IPS-20b (cell line): ENCODE data around the gene MYO19.
"Not testable (repeated sequence)": the region's sequence is repeated elsewhere in the genome, so short reads cannot be mapped to it uniquely, and the experiment has no call there.

Source experiments
- H3K27ac ChIP-seq: one replicate; pipeline ENCODE4 v1.5.1; 2013; ENCODE audit warnings: low read length
- H3K27me3 ChIP-seq: 2 replicates; pipeline ENCODE4 v1.6.1; 2013; ENCODE audit warnings: mild to moderate bottlenecking, low read length, inconsistent platforms; ENCODE audit not compliant: insufficient read depth
- H3K36me3 ChIP-seq: 2 replicates; pipeline ENCODE4 v1.6.1; 2013; ENCODE audit warnings: low read depth, mild to moderate bottlenecking, inconsistent platforms, low read length, moderate library complexity; ENCODE audit not compliant: insufficient read depth
- H3K4me1 ChIP-seq: 2 replicates; pipeline ENCODE4 v1.6.1; 2013; ENCODE audit warnings: mild to moderate bottlenecking, control low read depth, inconsistent platforms, low read length, moderate library complexity; ENCODE audit not compliant: insufficient read depth
- H3K4me3 ChIP-seq: 2 replicates; pipeline ENCODE4 v1.5.1; 2013; ENCODE audit warnings: mild to moderate bottlenecking, low read length, inconsistent platforms
- H3K9ac ChIP-seq: 2 replicates; pipeline ENCODE4 v1.6.1; 2013; ENCODE audit warnings: low read depth, mild to moderate bottlenecking, inconsistent platforms, low read length, moderate library complexity
- H3K9me3 ChIP-seq: 2 replicates; pipeline ENCODE4 v1.6.1; 2013; ENCODE audit warnings: mild to moderate bottlenecking, low read depth, low read length, inconsistent platforms; ENCODE audit not compliant: insufficient read depth

MYO19 gene

DNA sequence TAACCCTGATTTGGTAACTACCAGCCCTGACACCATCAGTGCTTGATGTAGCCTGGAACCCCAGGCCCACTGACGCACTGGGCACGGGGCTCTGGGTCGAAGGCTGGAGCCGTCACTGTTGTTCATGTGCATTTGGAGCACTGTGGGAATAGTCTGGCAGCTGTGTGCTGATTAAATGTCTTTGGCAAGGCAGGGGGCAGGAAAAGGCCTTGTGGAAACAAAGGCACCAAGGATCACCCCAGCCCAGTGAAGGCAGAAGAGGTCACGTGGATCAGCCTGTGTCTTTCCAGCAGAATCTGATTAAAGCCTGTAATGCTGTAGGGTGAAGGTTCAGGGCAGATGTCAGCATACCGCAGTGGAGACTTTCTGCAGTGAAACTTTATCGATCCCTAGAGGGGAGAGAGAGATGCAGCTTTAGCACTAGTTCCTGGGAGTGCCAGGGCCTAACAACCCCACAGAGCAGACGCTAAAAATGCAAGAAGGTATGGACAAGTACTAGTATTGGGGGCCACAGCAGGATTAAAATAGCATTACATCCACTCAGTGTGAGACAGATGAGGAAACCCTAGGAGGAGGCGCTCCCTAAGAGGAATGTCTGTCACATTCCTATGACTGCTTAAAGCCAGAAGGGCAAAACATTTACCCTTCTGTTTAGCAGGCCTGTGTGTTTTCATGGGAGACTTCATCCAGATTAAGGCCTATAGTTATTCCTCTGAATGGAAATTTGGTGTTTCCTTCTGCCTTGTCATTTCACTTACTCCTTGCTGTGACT is 38.5 kb downstream of the MYO19 start:
- Histone ChIP-seq H3K27ac (no peak overlapping the region), H3K9ac (no peak overlapping the region), H3K4me1 (no peaks in the 10 kb centered on the region), H3K4me3 (no peak overlapping the region), H3K9me3 (no peaks in the 10 kb centered on the region), H3K27me3 (no peaks in the 10 kb centered on the region), H3K36me3 (peaks cover 94% of the 10 kb centered on the region)

DNA sequence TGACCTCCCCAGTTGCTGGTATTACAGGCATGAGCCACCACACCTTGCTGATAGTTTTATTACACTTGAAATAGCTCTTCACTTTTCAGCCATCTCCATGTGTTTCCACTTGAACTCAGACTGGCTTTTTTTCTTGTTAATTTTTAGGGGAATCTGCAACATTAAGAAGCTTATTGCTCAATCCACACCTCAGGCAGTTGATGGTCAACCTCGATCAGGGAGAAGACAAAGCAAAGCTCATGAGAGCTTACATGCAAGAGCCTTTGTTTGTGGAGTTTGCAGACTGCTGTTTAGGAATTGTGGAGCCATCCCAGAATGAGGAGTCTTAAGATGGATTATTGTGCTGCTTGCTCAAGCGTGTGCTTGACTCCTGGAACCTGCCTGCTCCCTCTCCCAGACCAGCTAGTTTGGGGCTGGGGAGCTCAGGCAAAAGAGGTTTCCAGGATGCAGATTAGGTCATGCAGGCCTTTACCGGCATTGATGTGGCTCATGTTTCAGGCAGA is 39.5 kb downstream of the MYO19 start:
- Histone ChIP-seq H3K9me3 (no peaks in the 10 kb centered on the region), H3K4me1 (no peaks in the 10 kb centered on the region), H3K4me3 (no peak overlapping the region), H3K36me3 (peaks cover 87% of the 10 kb centered on the region), H3K27me3 (no peaks in the 10 kb centered on the region), H3K9ac (no peak overlapping the region), H3K27ac (no peak overlapping the region)

DNA sequence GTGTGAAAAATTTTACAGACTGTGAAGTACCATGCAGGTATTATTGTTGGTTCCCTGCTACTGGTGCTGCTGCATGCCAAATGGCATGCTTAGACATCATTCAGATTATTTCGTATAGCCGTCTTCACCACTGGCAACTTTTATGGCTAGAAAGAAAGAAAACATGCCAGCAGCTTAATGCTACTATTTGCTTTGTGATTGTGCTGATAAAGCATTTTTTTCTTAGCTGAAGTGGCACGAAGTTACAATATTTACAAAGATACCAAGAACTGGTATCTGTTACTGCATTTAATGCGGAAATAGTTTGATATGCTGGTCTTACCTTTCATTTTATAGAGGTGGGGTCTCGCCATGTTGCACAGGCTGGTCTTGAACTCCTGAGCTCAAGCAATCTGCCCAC is 40.0 kb downstream of the MYO19 start:
- H3K4me1 ChIP-seq, result no peaks in the 10 kb centered on the region
- no peak overlapping the region for H3K4me3 ChIP-seq
- no peaks in the 10 kb centered on the region for H3K27me3 ChIP-seq
- peaks cover 86% of the 10 kb centered on the region for H3K36me3 ChIP-seq
- H3K27ac ChIP-seq, result no peak overlapping the region
- no peaks in the 10 kb centered on the region for H3K9me3 ChIP-seq
- no peak overlapping the region for H3K9ac ChIP-seq

- H3K27ac ChIP-seq, result no peak overlapping the region
- H3K4me1 ChIP-seq, result no peaks in the 10 kb centered on the region
- H3K36me3 ChIP-seq, result peaks cover 84% of the 10 kb centered on the region
- no peak overlapping the region for H3K4me3 ChIP-seq
- H3K27me3 ChIP-seq, result no peaks in the 10 kb centered on the region
- no peaks in the 10 kb centered on the region for H3K9me3 ChIP-seq
- no peak overlapping the region for H3K9ac ChIP-seq
Observed at GRCh38 chr17:36493956-36494355, 40.7 kb downstream of the MYO19 start.

DNA sequence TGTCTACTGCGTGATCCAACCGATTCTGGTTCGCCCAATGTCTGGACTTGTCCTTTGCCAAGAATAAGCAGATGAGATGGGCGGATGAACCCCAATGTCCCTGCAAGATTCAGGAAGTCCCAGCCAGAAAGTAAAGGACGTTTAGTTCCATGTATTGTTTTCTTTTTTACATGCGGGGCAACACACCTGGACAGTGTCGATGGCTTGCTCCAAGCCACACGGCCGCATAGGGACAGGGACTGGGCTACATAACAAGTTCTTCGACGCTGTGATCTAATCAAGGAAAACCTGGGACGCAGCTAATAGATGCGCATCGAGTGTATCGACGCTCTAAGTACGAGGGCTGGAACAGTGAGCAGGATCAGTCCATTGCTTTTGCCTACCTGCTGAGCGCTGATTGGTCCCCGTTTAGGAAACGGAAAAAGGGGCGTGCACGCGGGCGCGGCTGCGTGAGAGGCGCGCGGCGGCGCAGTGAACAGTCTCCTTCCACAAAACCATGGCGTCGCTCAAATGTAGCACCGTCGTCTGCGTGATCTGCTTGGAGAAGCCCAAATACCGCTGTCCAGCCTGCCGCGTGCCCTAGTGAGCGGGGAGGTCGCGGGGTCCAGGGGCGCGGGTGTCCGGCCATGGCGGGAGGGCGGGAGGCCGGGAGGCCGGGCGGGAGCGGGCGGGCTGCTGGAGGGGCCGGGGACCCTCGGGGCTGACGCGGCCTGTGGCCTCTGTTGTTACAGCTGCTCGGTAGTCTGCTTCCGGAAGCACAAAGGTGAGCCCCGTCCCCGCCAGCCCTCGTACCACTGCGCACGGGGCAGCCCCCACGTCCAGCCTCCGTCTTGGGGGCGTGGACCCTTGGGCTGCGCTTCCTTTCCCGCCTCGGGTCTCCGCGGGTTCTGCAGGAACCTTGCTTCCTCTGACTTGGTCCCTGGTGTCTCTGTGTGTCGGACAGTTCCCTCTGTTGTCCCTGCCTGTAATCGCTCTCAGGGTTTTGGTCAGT is 48.2 kb downstream of the MYO19 start, which contains the start of gene ZNHIT3:
ZNHIT3 (plus strand) TSS at position 478 of the 991 bp plus-strand sequence; CDS start at position 497, 19 bp downstream.
- Histone ChIP-seq H3K4me3 (peak within 1 kb of the TSS; percentile 97), H3K27ac (no peak within 1 kb of the TSS), H3K27me3 (peaks cover 43% of the 10 kb centered on the region), H3K9me3 (no peaks in the 10 kb centered on the region), H3K4me1 (no peaks in the 10 kb centered on the region), H3K36me3 (peaks cover 15% of the 10 kb centered on the region; the same call in 1 of the 2 replicates), H3K9ac (peak within 1 kb of the TSS; percentile 90)

DNA sequence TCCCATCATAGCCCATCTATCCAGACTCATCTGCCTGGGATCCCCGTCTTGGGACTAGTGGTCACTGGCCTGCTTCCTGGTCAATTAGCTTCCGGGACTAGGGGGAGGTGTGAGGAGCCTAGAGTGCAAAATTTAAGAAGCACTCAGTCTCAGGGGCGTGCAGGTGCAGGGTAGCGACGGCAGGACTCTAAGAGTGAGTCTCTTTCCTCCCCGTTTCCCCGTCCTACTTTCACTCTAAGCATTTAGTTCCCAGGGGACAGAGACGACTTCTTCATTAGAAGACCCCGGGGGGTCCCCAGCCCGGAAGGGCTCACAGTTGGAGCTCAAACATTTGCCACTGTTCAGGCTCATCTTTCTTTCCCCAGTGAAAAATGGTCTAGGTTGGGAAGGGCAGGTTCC is 48.9 kb downstream of the MYO19 start:
- Histone ChIP-seq H3K36me3 (peaks cover 15% of the 10 kb centered on the region; the same call in 1 of the 2 replicates), H3K27ac (no peak overlapping the region), H3K9ac (peak overlapping the region; percentile 66; the same call in 1 of the 2 replicates)

DNA sequence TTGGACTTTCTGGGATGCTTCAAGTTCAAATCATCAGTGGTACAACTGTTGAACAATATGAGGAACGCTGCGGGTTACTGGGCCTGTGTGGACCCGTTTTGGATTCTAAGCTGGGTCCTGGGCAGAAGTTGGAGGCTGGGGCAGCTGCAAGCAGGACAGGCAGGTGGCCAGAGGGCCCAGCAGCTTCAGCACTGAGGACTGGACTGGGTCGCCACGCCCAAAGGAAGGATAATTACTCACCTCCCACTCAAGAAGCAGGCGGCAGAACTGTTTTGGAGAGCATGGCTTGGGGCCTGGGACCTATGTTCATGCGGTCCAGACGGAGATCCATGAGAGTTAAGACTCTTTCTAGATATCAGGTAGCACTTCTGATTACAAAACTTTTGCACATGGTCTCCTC is 49.6 kb downstream of the MYO19 start:
- no peaks in the 10 kb centered on the region for H3K4me1 ChIP-seq
- no peak overlapping the region for H3K4me3 ChIP-seq
- no peak overlapping the region for H3K9ac ChIP-seq

More for the DNA sequence above, 48.9 kb downstream of the MYO19 start:
- peaks cover 50% of the 10 kb centered on the region for H3K27me3 ChIP-seq
- H3K9me3 ChIP-seq, result no peaks in the 10 kb centered on the region
- H3K4me1 ChIP-seq, result no peaks in the 10 kb centered on the region
- peak overlapping the region; percentile 97 for H3K4me3 ChIP-seq

DNA sequence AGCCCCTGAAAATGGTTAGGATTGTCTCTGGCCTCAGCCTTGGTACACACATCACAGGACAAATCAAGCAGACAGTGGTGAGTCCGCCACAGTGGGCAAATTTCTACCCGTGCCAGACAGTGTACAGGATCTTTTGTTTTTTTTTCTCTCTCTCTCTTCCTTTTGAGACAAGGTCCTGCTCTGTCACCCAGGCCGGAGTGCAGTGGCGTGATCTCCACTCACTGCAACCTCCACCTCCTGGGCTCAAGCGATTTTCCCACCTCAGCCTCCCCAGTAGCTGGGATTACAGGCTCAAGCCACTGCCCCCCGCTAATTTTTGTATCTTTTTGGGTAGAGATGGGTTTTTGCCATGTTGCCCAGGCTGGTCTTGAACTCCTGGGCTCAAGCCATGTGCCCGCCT is 50.6 kb downstream of the MYO19 start:
- not testable (repeated sequence) for H3K4me1 ChIP-seq, H3K4me3 ChIP-seq, H3K9ac ChIP-seq, H3K9me3 ChIP-seq, H3K36me3 ChIP-seq, H3K27ac ChIP-seq
- H3K27me3 ChIP-seq, result peaks cover 51% of the 10 kb centered on the region

More for the DNA sequence above, 49.6 kb downstream of the MYO19 start:
- Histone ChIP-seq H3K9me3 (no peaks in the 10 kb centered on the region), H3K36me3 (peaks cover 11% of the 10 kb centered on the region; the same call in 1 of the 2 replicates), H3K27ac (no peak overlapping the region), H3K27me3 (peaks cover 51% of the 10 kb centered on the region)

GRCh38 chr17:36482611-36483504 is 51.8 kb downstream of the MYO19 start:
- no peaks in the 10 kb centered on the region for H3K4me1 ChIP-seq
- peak overlapping the region; percentile 48; the same call in 1 of the 2 replicates for H3K4me3 ChIP-seq
- H3K36me3 ChIP-seq, result no peaks in the 10 kb centered on the region
- H3K9ac ChIP-seq, result no peak overlapping the region; the same call in 1 of the 2 replicates
- peaks cover 51% of the 10 kb centered on the region for H3K27me3 ChIP-seq
- no peaks in the 10 kb centered on the region for H3K9me3 ChIP-seq
- H3K27ac ChIP-seq, result no peak overlapping the region

DNA sequence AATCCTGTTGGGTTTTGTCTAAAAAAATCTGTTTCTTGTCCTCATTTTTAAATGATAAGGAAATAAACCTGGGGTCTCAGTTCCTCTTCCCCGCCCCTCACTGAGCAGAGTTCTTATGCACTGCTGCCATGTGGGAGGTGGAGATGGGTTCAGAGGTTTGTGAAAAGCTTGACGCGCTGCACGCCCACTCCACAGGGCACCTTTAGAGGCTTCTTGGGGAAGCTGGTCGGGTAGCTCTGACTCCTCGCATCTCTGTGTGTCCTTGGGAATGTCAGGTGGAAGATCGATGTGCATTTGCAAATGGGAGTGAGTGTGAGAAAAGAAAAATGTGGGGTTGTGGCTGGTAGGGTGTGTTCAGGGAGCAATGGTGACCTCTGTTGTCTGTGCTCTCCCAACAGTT is 52.8 kb downstream of the MYO19 start:
- Histone ChIP-seq H3K4me3 (no peak overlapping the region), H3K9ac (no peak overlapping the region)

More for the DNA sequence above, 52.8 kb downstream of the MYO19 start:
- Histone ChIP-seq H3K36me3 (no peaks in the 10 kb centered on the region), H3K27ac (no peak overlapping the region), H3K27me3 (peaks cover 56% of the 10 kb centered on the region), H3K4me1 (no peaks in the 10 kb centered on the region), H3K9me3 (no peaks in the 10 kb centered on the region)
